IMR-90 (cell line): Measurements from ENCODE around the gene PDRG1. TPM values are rescaled to one million over a fixed set of nuclear protein-coding genes. Genes with fewer than 3 reads are reported as not detected.

ENCODE experiments used
- ATAC-seq: fragments of 200-7000 bp; cut with Tn5 transposase; 2 replicates; pipeline ENCODE4 v1.9.1; 2020; ENCODE audit warnings: low read depth, mild to moderate bottlenecking, moderate library complexity
- BruUV-seq: library from RNA; stranded (reverse); fragments of 400-500 nt; replicated peaks from 2 replicates; lab custom pipeline; 2021; lab: Mats Ljungman, UMichigan
- CTCF ChIA-PET: fragments of 300-600 bp; formaldehyde crosslinking; extraction: SDS; loops from one replicate; lab custom pipeline; 2021; ENCODE audit warnings: antibody characterized with exemption; lab: Yijun Ruan, JAX
- POLR2A ChIA-PET: fragments of 300-600 bp; sonication (Branson Sonifier 250); formaldehyde crosslinking; loops from one replicate; lab custom pipeline; 2022; ENCODE audit warnings: antibody characterized with exemption; ENCODE audit not compliant: unreplicated experiment; lab: Charles Lee
- DNase-seq: peaks from one replicate; pipeline ENCODE4 v3.0.0; 2013
- H2AFZ ChIP-seq: replicated peaks from 2 replicates; pipeline ENCODE3; 2013; ENCODE audit warnings: low read length, mild to moderate bottlenecking; ENCODE audit not compliant: poor library complexity
- H2AK5ac ChIP-seq: 2 replicates; pipeline ENCODE4 v1.6.1; 2013; ENCODE audit warnings: low read depth, low read length, inconsistent platforms
- H2AK9ac ChIP-seq: replicated peaks from 2 replicates; pipeline ENCODE3; 2013; ENCODE audit warnings: mild to moderate bottlenecking, low read depth, low read length, moderate library complexity; ENCODE audit not compliant: poor library complexity
- H2BK120ac ChIP-seq: 2 replicates; pipeline ENCODE4 v1.6.1; 2013; ENCODE audit warnings: low read depth, low read length, inconsistent platforms
- H2BK15ac ChIP-seq: 3 replicates; pipeline ENCODE4 v1.6.1; 2013; ENCODE audit warnings: low read depth, low read length, inconsistent platforms
- H2BK20ac ChIP-seq: 2 replicates; pipeline ENCODE4 v1.6.1; 2013; ENCODE audit warnings: low read depth, mild to moderate bottlenecking, inconsistent platforms, low read length, moderate library complexity
- H2BK5ac ChIP-seq: 2 replicates; pipeline ENCODE4 v1.6.1; 2013; ENCODE audit warnings: mild to moderate bottlenecking, low read depth, low read length, inconsistent platforms; ENCODE audit not compliant: poor library complexity, severe bottlenecking
- H3K14ac ChIP-seq: replicated peaks from 2 replicates; pipeline ENCODE4 v1.6.1; 2013; ENCODE audit warnings: low read depth, low read length, inconsistent platforms
- H3K18ac ChIP-seq: 2 replicates; pipeline ENCODE4 v1.6.1; 2013; ENCODE audit warnings: low read depth, low read length, control low read depth
- H3K23ac ChIP-seq: 2 replicates; pipeline ENCODE4 v1.6.1; 2013; ENCODE audit warnings: low read depth, low read length, inconsistent platforms
- H3K27ac ChIP-seq: 2 replicates; pipeline ENCODE4 v1.5.1; 2013; ENCODE audit warnings: mild to moderate bottlenecking, control low read depth, low read length; ENCODE audit not compliant: insufficient read depth
- H3K27me3 ChIP-seq: 2 replicates; pipeline ENCODE4 v1.6.1; 2013; ENCODE audit warnings: low read length; ENCODE audit not compliant: control insufficient read depth, insufficient read depth
- H3K36me3 ChIP-seq: 2 replicates; pipeline ENCODE4 v1.6.1; 2013; ENCODE audit warnings: low read length, mixed read lengths; ENCODE audit not compliant: control insufficient read depth, insufficient read depth
- H3K4ac ChIP-seq: 2 replicates; pipeline ENCODE4 v1.6.1; 2013; ENCODE audit warnings: low read depth, low read length, inconsistent platforms
- H3K4me1 ChIP-seq: 2 replicates; pipeline ENCODE4 v1.6.1; 2013; ENCODE audit warnings: low read length, mixed read lengths; ENCODE audit not compliant: control insufficient read depth, insufficient read depth
- H3K4me2 ChIP-seq: 2 replicates; pipeline ENCODE4 v1.6.1; 2013; ENCODE audit warnings: low read depth, mild to moderate bottlenecking, control low read depth, low read length, moderate library complexity
- H3K4me3 ChIP-seq: 2 replicates; pipeline ENCODE4 v1.5.1; 2013; ENCODE audit warnings: low read depth, mild to moderate bottlenecking, control low read depth, low read length, moderate library complexity; ENCODE audit not compliant: insufficient read depth
- H3K56ac ChIP-seq: 2 replicates; pipeline ENCODE4 v1.6.1; 2013; ENCODE audit warnings: low read length, inconsistent platforms; ENCODE audit not compliant: insufficient read depth; ENCODE audit errors: extremely low read depth
- H3K79me1 ChIP-seq, 2 experiments: 2 replicates each; pipeline ENCODE4 v1.6.1; 2013; ENCODE audit warnings: low read length in 2 of 2, inconsistent platforms in 1 of 2, low read depth in 1 of 2
- H3K9ac ChIP-seq: 2 replicates; pipeline ENCODE4 v1.6.1; 2013; ENCODE audit warnings: low read depth, low read length, control low read depth
- H3K9me1 ChIP-seq: 2 replicates; pipeline ENCODE4 v1.6.1; 2013; ENCODE audit warnings: low read length, inconsistent platforms; ENCODE audit not compliant: insufficient read depth
- H3K9me3 ChIP-seq: 2 replicates; pipeline ENCODE4 v1.6.1; 2013; ENCODE audit warnings: low read length; ENCODE audit not compliant: control insufficient read depth, insufficient read depth
- H4K20me1 ChIP-seq: 2 replicates; pipeline ENCODE4 v1.6.1; 2013; ENCODE audit warnings: low read length, inconsistent platforms; ENCODE audit not compliant: insufficient read depth
- H4K5ac ChIP-seq: 2 replicates; pipeline ENCODE4 v1.6.1; 2013; ENCODE audit warnings: mild to moderate bottlenecking, low read depth, low read length, control low read depth
- H4K8ac ChIP-seq, 2 experiments: 2 replicates each; pipeline ENCODE4 v1.6.1; 2013; ENCODE audit warnings: low read depth in 2 of 2, low read length in 2 of 2, control low read depth in 1 of 2, inconsistent platforms in 1 of 2
- H4K91ac ChIP-seq: 2 replicates; pipeline ENCODE4 v1.6.1; 2013; ENCODE audit warnings: low read depth, low read length, inconsistent platforms; ENCODE audit not compliant: insufficient read depth
- CHD1 ChIP-seq: IDR thresholded peaks from 2 replicates; pipeline ENCODE4 v1.6.1; 2012; ENCODE audit warnings: low read depth, low read length, improper control_type of control experiment
- FOS ChIP-seq: fragments of 150-350 bp; IDR thresholded peaks from 2 replicates; pipeline ENCODE4 v1.6.1; 2016; ENCODE audit warnings: low read depth, low read length
- NFE2L2 ChIP-seq: fragments of 150-350 bp; IDR thresholded peaks from 2 replicates; pipeline ENCODE4 v1.6.1; 2016; ENCODE audit warnings: low read depth, mild to moderate bottlenecking, low read length
- POLR2A ChIP-seq: IDR thresholded peaks from 2 replicates; pipeline ENCODE4 v1.6.1; 2012; ENCODE audit warnings: mild to moderate bottlenecking, low read depth, low read length
- RAD21 ChIP-seq: IDR thresholded peaks from 2 replicates; pipeline ENCODE4 v1.6.1; 2012; ENCODE audit warnings: low read length, improper control_type of control experiment
- RCOR1 ChIP-seq: IDR thresholded peaks from 2 replicates; pipeline ENCODE4 v1.6.1; 2012; ENCODE audit warnings: mild to moderate bottlenecking, low read length, improper control_type of control experiment; ENCODE audit not compliant: insufficient replicate concordance
- RFX5 ChIP-seq: IDR thresholded peaks from 2 replicates; pipeline ENCODE4 v1.8.0; 2012; ENCODE audit warnings: low read depth, mild to moderate bottlenecking, low read length, moderate library complexity
- SMC3 ChIP-seq: fragments of 150-350 bp; IDR thresholded peaks from 2 replicates; pipeline ENCODE4 v1.6.1; 2016; ENCODE audit warnings: low read depth, mild to moderate bottlenecking, antibody characterized with exemption, low read length, moderate library complexity
- WGBS, 2 experiments: methylation state at CpG; one replicate each; pipeline versions ENCODE4 v1.1.5 to v1.1.7; 2013; ENCODE audit warnings: missing lambda C conversion rate in 2 of 2; ENCODE audit not compliant: insufficient read length in 1 of 2; ENCODE audit errors: extremely low coverage in 2 of 2; 5-methylcytosine and 5-hydroxymethylcytosine counted together
- dilution Hi-C: fragments of 300-500 bp; cut with HindIII; formaldehyde crosslinking; loops from one replicate; pipeline ENCODE4 v1.14.3; 2018; ENCODE audit warnings: low sequenced_read_pairs; ENCODE audit not compliant: unreplicated experiment
- in situ Hi-C: fragments of 300-500 bp; cut with MboI; formaldehyde crosslinking; loops from 3 replicates; pipeline ENCODE4 v1.14.3; 2019; ENCODE audit warnings: low sequenced_read_pairs, inconsistent platforms, mixed read lengths
- intact Hi-C: fragments of 100-400 bp; cut with micrococcal nuclease; formaldehyde crosslinking; loops from 2 replicates; pipeline ENCODE4 v1.10.0; 2022
- polyA plus RNA-seq, 3 experiments: library from polyadenylated mRNA; depleted of rRNA; stranded (reverse); fragments of >200 nt; gene quantifications; 2 replicates each; pipeline ENCODE4 v1.2.3, GENCODE V29; 2012; ENCODE audit warnings: low replicate concordance in 1 of 3
- total RNA-seq: library from RNA; depleted of rRNA; stranded (reverse); fragments of >200 nt; gene quantifications from 2 replicates; pipeline ENCODE4 v1.2.3, GENCODE V29; 2012
- TF ChIP-seq, protein P1 (sequence below): fragments of 150-350 bp; IDR thresholded peaks from 2 replicates; pipeline ENCODE4 v1.6.1; 2017; ENCODE audit warnings: mild to moderate bottlenecking, antibody characterized with exemption, low read length, low read depth
- TF ChIP-seq, protein P2 (sequence below): conservative IDR thresholded peaks from 2 replicates; pipeline ENCODE4 v1.5.1; 2012; ENCODE audit warnings: mild to moderate bottlenecking, low read depth, low read length, improper control_type of control experiment

PDRG1 gene
- total and polyA plus RNA-seq, 2 of the 4 experiments (the other 2 are of a cell fraction), result 5.0 to 15.7 TPM

DNA sequence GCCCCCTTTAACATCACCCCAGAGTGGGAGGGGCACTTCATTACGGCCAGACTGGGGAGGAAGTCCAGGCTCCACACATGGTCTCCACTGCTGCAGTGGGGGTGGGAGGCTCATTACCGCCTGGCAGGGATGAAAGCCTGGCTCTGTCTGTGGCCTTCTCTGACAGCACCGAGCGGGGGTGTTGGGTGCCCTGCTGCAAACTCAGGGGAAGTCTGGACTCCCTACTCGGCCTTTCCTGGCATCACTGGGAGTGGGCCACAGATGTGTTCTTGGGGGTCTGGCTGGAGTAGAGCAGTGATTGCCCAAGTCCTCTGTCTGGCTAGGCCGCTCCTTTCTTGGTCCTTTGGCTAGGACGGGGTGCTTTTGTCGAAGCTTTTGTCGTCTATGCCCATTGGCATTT is 54.3 kb downstream of the PDRG1 start:
- ChIA-PET POLR2A (no interaction called here), CTCF (no interaction called here)
- Histone ChIP-seq H3K14ac (no peak overlapping the region), H2BK20ac (no peak overlapping the region), H3K27ac (no peak overlapping the region), H3K4me2 (no peak overlapping the region), H3K23ac (no peak overlapping the region), H2BK120ac (no peak overlapping the region), H3K4me1 (no peaks in the 10 kb centered on the region), H2BK15ac (no peak overlapping the region), H4K8ac (no peak overlapping the region), H3K27me3 (peaks cover 22% of the 10 kb centered on the region), H3K9ac (no peak overlapping the region), H3K4ac (no peak overlapping the region), H2AK9ac (no peak overlapping the region), H3K9me1 (no peaks in the 10 kb centered on the region), H4K20me1 (no peaks in the 10 kb centered on the region), H3K56ac (no peak overlapping the region), H4K5ac (no peak overlapping the region), H2AFZ (no peak overlapping the region), H2BK5ac (no peak overlapping the region), H3K4me3 (no peak overlapping the region), H2AK5ac (no peak overlapping the region), H4K91ac (no peak overlapping the region), H3K79me1 (no peaks in the 10 kb centered on the region), H3K18ac (no peak overlapping the region), H3K36me3 (no peaks in the 10 kb centered on the region), H3K9me3 (no peaks in the 10 kb centered on the region)
- no peak for ATAC-seq
- DNase-seq, result no peak
- WGBS, 2 experiments, result 85% methylated on average over 4 of the region's 9 CpGs; no CpG with 5 or more reads in 1 of the 2 experiments
- in situ Hi-C loops, result no loop called here
- intact Hi-C loops, result no loop called here
- TF ChIP-seq CHD1, result no peak
- TF ChIP-seq, protein P1, sequence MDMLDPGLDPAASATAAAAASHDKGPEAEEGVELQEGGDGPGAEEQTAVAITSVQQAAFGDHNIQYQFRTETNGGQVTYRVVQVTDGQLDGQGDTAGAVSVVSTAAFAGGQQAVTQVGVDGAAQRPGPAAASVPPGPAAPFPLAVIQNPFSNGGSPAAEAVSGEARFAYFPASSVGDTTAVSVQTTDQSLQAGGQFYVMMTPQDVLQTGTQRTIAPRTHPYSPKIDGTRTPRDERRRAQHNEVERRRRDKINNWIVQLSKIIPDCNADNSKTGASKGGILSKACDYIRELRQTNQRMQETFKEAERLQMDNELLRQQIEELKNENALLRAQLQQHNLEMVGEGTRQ, result no peak
- TF ChIP-seq SMC3, result no peak
- no peak for TF ChIP-seq RFX5
- TF ChIP-seq NFE2L2, result no peak
- TF ChIP-seq RCOR1, result no peak
- TF ChIP-seq FOS, result no peak
- no peak for TF ChIP-seq POLR2A
- TF ChIP-seq RAD21, result no peak
- TF ChIP-seq, protein P2, sequence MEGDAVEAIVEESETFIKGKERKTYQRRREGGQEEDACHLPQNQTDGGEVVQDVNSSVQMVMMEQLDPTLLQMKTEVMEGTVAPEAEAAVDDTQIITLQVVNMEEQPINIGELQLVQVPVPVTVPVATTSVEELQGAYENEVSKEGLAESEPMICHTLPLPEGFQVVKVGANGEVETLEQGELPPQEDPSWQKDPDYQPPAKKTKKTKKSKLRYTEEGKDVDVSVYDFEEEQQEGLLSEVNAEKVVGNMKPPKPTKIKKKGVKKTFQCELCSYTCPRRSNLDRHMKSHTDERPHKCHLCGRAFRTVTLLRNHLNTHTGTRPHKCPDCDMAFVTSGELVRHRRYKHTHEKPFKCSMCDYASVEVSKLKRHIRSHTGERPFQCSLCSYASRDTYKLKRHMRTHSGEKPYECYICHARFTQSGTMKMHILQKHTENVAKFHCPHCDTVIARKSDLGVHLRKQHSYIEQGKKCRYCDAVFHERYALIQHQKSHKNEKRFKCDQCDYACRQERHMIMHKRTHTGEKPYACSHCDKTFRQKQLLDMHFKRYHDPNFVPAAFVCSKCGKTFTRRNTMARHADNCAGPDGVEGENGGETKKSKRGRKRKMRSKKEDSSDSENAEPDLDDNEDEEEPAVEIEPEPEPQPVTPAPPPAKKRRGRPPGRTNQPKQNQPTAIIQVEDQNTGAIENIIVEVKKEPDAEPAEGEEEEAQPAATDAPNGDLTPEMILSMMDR, result no peak
- no TSS peak for BruUV-seq
- dilution Hi-C loops, result no loop called here
